Retina (tissue), 1 donor: ENCODE measurements around the gene SNX30.

Experiments used
- DNase-seq: peaks from one replicate; pipeline ENCODE4 v3.0.0-alpha.2; 2016

SNX30 gene

DNA sequence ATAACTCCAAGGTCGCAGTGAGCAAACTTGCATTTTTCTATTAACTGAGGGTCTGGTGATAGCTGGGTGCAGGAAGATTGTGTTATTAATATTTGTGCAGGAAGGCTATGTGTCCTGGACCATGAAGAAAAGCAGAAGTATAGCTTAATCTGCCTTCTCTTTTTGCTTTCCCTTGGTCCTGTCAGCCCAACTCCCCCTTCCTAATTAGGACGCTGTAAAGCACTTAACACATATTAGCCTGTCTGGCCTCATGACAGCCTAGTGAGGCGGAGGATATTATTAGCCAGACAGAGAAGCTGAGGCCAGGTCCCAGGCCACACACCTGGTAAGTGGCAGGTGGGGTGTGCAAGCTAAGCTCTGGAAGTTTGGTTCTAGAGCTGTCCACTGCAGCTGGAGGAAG, 110.6 kb downstream of the SNX30 start:
- DNase-seq = no peak

DNA sequence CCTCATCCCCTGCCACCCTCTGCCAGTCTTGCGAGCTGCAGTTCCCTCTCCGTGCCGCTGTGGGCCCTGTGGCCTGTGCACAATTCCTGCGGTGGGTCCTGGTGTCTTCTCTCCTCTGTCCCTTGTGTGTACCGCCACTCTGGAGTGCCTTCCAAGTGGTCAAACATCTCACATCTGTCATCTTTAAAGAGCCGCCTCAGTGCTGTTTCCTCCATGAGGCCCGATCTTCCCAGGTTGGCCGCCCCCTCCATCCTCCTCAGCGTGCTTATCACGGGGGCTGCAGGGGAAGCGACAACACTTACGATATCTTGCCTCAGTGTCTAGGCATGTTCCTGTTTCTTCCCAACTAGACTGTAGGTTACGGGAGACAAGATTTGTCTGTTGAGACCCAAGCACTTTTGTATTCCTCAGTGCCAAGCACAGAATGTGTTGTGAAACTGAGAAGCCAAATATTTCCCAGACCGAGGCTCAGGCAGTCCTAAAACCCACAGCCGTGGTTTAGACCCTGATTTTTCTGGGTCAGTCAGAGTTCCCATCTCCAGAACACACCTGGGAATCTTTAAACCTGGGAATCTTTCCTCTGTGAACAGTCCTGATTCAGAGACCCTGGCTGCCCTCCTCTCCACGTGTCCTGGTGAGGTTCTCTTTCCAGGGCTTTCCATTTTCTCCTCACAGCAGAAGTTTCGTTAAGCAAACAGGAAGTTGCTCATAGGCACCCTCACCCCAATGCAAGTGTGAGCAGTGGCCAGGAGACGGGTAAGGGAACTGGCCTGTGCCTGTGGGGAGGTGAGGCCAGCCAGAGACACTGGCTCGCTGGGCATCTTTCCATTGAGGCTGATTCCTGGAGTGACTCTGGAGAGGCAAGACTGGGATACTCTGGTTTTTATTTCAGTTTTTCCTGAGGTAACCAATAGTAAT, 111.3 kb downstream of the SNX30 start:
- DNase-seq = no peak

DNA sequence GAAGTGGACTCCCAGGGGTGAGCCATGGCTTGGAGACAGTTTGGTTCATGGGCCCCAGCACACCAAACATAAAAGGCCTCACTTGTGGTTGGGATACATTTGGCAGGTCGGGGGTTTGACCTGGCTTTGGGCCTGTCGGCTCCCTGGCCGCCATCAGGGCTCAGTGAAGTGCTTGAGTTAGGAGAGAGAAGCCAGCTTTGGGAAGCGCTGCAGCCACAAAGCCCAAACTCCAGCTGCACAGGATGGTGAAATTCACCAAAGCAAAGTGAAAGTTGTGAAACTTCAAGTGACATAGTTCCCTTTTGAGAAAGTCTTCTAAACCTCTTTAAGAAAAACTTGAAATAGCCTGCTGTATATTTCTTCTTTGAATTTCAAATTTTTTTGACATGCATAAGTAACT, 112.7 kb downstream of the SNX30 start:
- DNase-seq = no peak

DNA sequence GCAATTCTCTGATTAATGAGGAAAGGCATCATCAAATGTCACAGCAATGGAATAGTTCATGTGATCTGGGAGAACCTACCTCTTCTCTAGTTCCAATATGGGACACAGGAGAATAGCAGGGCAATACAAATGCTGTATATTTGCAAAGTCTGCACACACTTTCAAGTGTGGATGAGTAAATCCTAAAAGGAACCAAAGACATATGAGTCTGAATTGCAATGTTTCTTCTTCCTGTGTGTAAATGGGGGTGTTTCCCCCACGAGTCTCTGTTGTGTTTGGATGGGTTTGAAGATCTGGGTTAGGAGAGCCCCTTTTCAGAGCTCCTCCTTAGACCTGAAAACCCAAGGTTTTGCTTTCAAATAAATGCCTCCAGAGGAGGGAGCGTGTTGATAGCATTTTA, 113.2 kb downstream of the SNX30 start:
- no peak for DNase-seq

- no peak for DNase-seq
Measured at GRCh38 chr9:112864403-112864802, 113.8 kb downstream of the SNX30 start.

DNA sequence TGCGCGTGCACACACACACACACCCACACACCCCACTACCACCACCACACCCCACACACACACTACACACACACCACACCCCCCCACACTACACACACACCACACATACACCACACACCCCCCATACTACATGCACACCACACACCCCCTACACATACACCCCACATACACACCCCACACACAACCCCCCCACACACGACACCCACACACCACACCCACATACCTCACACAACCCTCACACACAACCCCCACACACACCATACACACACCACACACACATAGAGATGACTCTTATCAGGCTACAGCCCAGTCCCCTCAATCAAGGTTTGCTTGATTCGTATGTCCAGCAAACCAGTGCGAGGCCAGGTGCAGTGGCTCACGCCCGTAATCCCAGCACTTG, 114.4 kb downstream of the SNX30 start:
- no peak for DNase-seq

GRCh38 chr9:112866662-112867274, 116.2 kb downstream of the SNX30 start:
- no peak for DNase-seq

DNA sequence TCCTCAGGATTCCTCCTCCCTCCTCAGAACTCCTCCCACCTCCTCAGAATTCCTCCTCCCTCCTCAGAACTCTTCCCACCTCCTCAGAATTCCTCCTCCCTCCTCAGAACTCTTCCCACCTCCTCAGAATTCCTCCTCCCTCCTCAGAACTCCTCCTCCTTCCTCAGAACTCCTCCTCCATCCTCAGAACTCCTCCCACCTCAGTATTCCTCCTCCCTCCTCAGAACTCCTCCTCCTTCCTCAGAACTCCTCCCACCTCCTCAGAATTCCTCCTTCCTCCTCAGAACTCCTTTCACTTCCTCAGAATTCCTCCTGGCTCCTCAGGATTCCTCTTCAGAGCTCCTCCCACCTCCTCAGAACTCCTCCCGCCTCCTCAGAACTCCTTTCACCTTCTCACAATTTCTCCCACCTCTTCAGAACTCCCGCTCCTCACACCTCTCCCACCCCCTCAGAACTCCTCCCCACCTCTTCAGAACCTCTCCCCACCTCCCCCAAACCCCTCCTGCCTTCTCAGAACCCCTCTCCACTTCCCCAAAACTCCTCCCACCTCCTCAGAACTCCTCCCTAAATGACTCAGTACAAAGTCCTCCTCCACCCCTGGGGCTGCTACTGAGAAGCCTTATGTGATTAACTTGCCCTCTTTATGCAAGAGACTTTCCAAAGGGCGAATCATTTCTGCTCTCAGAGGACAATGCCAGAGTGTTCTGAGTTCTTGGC, 116.9 kb downstream of the SNX30 start:
- no peak for DNase-seq

- DNase-seq = no peak
Measured at GRCh38 chr9:112868461-112868860, 117.9 kb downstream of the SNX30 start.

DNA sequence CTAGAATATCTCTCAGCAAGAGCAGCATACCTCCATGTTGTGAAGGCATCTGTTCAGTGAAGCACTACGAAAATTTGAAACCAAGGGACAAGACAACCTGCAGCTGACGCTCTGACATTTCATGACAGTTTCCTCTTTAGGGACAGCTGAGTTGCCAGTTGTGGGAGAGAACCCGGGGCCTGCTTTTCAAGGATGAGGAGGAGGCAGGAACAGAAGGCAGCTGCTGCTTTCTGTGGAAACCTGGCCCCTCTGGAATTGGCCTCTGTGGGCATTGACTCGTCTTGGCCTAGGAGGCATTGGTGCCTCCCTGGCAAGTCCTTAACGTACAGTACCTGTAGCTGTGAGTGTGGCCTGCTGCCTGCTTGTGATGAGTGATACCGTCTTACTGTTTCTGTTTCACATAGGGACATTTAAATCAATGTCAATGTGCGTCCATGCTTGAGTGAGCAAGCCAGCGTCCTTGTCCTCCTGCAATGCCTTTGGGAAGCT, 118.5 kb downstream of the SNX30 start:
- peak; percentile 59 for DNase-seq

- DNase-seq = no peak
Measured at GRCh38 chr9:112869917-112870316, 119.4 kb downstream of the SNX30 start.

DNA sequence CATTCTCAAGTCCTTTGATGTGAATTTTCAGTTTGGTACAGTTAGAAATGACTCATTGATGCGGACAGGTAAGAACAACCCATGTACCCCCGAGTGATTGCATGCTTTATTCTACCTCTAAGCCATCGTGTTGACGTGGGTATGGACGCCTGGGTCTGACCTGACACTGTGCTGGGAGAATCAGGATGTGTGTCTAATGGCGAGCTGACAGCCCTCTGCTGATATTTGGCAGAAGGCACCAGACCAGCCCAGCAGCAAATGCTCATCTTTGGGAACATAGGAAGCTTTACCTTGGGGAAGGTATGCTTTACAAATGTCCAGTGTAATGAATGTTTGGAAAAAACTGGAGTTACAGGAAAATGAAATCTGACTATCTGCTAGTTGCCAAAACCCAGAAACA, 120.0 kb downstream of the SNX30 start:
- no peak for DNase-seq

- no peak for DNase-seq
Measured at GRCh38 chr9:112872019-112872418, 121.5 kb downstream of the SNX30 start.

- DNase-seq = no peak
Measured at GRCh38 chr9:112873773-112874405, 123.3 kb downstream of the SNX30 start.

DNA sequence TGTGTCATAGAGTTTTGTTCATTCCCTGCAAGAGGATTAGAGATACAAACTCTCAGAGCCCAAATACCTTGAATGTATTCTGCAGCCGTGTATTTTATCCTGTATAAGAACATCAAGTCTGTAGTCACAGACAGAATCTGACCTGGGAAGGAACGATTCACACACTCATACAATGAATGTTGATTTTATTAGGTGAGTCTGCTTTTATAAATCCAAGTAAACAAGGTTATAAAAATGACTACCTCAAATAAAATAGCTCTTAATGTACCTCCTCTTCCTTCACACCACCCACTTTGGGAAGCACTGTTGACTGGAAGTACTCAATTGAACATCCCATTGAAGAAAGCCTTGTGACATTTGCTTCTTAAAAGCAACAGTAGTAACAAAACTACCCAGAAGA, 128.2 kb downstream of the SNX30 start:
- DNase-seq = no peak

- DNase-seq = no peak
Measured at GRCh38 chr9:112880650-112881049, 130.1 kb downstream of the SNX30 start.

DNA sequence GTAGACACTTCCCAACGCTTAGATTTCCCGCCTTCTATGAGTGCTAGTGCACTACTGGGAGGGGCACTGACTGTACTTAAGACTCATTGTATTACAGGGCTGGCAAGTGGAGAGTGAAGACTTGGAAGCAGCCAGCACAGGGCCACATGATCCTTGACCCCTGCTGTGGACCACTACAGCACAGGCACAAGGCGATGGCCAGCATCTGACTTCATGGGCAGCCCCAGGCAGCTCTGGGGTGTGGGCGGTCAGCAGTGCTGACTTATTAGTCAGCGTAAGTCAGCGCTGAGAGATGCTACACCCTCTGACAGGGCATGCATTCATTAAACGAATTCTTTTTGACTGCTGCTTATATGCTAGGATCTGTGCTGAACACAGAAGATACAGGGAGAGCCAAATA, 130.8 kb downstream of the SNX30 start:
- no peak for DNase-seq

- DNase-seq = no peak
Measured at GRCh38 chr9:112884101-112884500, 133.5 kb downstream of the SNX30 start.

GRCh38 chr9:112884721-112885120, 134.2 kb downstream of the SNX30 start:
- DNase-seq = no peak

DNA sequence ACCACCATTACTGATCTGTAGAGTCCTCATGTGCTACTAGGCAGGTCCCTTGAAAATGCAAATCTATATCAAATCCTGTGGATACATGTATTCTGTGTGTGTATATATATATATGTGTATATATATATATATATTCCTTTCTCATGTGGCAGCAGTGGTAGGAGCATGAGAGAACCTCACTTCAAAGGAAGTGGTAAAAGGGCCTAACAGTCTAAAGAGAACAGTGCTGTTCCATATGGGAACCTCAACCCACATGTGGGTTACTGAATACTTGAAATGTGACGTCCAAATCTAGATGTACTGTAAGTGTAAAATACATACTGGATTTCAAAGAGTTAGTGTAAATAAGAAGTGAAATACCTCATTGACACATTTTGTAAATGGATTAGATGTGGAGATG, 134.8 kb downstream of the SNX30 start:
- no peak for DNase-seq

DNA sequence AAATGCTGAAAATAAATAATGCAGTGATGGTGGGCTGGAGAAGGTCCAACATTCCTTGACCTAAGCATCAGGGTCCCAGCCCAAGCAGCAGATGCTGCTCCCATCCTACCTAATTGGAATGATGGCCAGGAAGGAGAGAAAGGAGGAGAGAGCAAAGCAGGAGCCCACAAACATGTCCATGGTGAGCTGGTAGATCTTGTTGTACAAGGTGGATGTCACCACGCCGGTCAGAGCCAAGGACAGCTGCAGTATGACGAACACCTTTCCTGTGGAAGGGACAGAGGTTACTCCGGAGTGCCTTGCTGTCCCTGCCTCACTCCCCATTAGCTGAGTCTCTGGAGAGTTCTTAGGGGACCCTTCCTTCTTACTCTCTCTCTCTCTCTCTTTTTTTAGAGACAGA, 135.8 kb downstream of the SNX30 start:
- no peak for DNase-seq

GRCh38 chr9:112887381-112887780, 136.8 kb downstream of the SNX30 start:
- no peak for DNase-seq
